SH-SY5Y (cell line): Measurements from ENCODE around the gene PACC1.

Source experiments
- GATA2 ChIP-seq: IDR thresholded peaks from 2 replicates; pipeline ENCODE4 v1.6.1; 2011; ENCODE audit warnings: mild to moderate bottlenecking, low read depth, low read length
- GATA3 ChIP-seq: IDR thresholded peaks from 2 replicates; pipeline ENCODE4 v1.6.1; 2011; ENCODE audit warnings: low read depth, mild to moderate bottlenecking, low read length, moderate library complexity

The PACC1 gene

GRCh38 chr1:212414328-212415106 is at the start of gene PACC1:
Gene PACC1, minus strand, starts transcription at chr1:212414886. Its CDS starts 129 bp downstream, at chr1:212414757.
- TF ChIP-seq GATA2 (no peak), GATA3 (no peak)

DNA sequence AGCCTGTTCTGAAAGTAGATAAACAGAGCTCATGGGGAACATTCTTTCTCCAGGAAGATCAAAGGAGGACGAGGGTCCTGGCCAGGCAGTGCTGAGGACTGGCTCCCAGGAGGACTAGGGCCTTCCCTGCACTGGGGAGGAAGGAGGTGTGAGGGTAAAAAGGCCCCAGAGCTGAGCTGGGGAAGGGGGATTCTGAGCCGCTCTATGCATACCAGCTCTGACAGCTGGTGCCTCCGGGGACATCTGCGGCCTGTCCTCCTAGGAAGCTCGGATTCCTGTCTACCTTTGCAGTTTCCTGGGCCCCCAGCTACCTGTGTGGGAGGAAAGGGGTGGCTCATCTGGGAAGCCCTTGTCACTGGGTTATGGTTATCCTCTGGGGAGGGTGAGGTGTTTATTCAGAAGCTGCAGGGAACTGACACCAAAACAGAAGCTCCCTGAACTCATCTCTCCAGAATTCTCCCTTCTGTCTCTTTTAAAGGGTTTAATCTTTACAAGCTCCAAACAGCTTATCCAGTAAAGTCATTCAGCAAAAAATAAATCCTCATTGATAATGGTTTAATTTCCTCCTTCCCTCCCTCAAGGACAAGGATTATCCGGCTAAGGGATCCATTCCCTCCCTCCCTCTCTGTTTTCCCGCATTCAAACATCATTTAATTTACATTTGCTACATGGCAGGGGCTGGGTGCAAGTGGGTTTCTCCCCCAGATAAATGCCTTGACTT is 49.0 kb upstream of the PACC1 start:
- TF ChIP-seq GATA2 (no peak), GATA3 (no peak)

DNA sequence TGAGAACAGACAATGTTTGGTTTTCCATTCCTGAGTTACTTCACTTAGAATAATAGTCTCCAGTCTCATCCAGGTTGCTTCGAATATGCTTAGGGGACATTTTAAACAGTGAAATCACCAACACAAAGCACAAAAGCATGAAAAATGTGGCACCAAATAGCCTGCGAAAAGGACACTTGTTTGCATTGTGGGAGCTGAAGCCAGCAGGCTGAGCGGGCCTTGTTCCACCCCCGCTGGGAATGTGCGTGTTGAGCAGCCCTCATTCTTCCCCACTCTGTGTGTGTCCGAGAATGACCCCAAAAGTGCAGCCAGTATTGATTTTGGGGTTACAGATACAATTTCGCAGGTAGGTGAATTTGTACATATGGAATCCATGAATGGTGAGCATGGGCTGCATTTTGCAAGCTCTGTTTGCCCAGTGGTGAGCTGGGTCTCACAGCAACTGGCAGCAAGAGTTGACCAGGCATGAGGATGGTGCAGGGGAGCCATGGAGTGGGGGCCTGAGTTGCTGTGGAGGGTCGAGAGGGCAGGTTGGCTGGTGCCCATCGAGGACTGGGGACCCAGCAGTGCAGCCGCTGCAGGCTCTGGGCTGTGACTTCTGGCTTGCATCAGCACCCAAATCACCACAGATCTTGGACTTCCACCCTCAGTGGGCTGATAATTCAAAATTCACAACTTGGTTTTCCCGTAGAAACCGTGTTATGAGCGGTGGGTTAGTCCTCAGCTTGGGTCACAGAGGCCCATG is 47.4 kb upstream of the PACC1 start:
- TF ChIP-seq GATA3 (no peak), GATA2 (no peak)

GRCh38 chr1:212460376-212460775 is 45.7 kb upstream of the PACC1 start:
- TF ChIP-seq GATA3 = no peak
- no peak for TF ChIP-seq GATA2

- no peak for TF ChIP-seq GATA3
- TF ChIP-seq GATA2 = no peak
Observed at GRCh38 chr1:212459656-212460055, 45.0 kb upstream of the PACC1 start.

DNA sequence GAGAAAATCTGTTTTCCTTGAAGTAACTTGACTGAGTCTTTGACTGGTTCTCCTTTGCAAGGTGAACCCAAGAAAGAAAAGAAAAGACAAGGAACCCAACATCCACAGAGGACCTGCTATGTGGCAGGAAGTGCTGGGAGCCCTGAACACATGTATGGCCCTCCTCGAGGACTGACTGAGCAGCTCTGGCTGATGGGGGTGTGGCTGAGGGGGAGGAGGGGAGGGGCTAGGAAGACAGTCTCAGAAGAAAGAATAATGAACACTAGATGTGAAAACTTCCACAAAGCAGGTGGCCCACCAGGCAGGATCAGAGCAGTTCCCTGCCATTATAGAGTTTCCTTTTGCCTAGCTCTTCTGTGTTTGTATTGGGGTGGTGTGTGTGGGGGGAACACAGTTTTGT is 44.1 kb upstream of the PACC1 start:
- no peak for TF ChIP-seq GATA2
- TF ChIP-seq GATA3 = no peak

DNA sequence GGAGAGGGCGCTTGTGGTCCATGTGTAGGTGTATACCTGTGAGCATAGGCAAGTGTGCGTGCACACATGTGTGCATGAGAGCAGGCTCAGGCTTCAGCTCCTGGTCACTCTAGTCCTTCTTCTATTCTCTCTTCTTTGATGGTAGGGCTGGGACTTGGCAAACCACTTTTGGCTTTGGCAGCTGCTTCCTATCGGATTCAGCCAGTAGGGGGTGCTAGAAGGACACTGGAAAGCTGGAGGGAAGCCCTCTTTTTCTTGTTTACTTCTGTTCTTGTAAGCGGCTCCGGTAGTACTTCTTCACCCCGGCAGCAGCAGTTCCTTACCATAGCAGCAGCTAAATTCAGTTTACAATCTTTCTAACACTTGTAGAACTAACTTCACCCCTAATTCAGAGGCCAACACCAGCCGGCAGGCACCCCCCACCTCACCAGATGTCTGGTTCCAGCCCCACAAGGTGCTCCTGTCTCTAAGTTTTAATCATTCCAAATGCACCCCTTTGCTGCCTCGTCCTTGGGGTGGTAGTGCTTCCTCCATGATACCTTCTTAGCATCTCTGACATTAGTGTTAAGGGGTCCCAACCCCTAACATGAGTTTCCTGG is 43.2 kb upstream of the PACC1 start:
- TF ChIP-seq GATA2 (no peak), GATA3 (no peak)

DNA sequence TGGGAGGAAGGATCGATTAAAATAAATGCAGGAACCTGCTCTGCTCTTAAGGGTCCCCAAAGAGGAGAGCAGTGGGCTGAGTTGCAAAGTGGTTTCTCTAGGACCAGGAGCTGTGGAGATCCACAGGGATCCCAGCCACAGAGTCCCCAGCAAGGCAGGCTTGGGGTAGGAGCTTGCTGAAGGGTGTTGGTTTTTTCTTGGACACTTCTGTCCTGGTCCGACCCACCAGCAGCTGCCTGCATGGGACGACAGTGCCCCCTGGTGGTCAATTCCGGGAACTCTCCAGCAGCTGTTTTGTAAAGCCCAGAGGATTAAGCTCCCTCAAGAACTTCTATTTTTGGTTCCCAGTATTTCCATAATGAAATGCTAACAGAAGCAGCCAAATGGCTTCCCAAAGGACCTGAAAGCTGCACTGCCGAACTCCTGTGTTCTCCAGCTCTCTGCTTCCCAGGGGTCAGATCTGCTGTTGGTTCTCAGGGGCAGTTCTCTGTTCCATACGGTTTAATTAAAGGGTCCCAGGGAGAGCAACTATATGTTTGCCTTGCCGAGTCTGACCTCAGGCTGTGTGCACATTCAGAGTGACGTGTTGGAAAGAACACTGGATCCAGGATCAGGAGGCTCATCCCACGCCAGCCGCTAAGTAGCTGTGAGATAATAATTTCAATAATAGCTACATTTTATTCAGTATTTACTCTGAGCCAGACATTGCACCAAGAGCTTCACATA is 41.3 kb upstream of the PACC1 start:
- no peak for TF ChIP-seq GATA3
- no peak for TF ChIP-seq GATA2

DNA sequence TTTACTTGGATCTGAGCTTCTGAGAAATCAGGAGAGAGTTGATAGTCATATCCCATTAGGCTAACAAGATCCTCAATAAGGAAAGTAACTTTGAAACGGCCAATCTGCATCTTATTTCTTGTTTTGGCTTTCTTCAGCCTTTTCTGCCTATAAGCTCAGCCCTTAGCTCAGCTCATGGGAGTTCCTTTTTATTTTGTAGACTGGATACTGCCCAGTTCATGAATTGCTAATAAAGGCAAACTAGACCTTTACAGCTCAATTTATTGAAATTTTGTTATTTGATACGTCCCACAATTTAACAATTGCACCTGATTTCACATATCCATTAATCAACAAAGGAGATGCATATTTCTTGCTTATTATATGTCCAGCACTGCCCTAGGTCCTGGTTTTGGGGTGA is 40.7 kb upstream of the PACC1 start:
- TF ChIP-seq GATA2 (no peak), GATA3 (no peak)

GRCh38 chr1:212454741-212455140 is 40.1 kb upstream of the PACC1 start:
- TF ChIP-seq GATA3 (no peak), GATA2 (no peak)

GRCh38 chr1:212453156-212453857 is 38.6 kb upstream of the PACC1 start:
- TF ChIP-seq GATA2 = no peak
- TF ChIP-seq GATA3 = no peak

DNA sequence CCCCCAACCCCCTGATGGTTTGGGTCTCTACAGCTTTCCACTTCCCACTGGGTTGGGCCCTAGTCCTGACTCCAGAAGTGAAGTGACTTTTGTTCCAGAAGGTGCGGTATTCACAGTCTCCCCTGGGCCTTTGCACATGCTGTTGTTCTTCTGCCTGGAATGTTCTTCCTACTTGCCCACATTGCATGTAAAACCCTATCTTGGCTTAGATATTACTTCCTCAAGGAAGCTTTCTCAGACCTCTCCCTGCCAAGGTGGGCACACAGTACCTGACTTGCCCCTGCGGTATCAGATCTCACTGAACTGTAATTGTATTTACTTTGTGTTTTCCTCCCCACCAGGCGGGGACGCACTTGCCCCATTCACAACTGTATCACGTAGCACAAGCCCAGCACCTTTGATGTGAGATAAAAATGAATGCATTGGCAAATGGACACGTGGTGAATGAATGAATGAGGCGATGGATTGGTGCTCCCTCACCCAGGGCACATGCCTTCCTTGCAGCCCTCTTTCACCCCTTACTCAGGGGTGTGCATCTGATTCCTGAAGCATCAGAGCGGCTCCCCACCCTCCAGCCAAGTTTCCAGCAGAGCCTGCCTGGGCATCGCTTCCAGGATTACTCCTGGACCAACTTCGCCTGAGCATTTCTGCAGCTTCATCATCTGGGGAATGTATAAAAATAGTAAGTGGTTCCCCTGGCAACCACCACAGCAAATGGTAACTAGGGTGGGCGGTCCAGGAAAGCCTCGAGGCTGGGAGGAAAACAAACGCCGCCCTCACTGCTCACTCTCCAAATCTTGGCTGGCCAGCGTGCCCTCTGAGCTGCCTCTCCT is 37.9 kb upstream of the PACC1 start:
- TF ChIP-seq GATA3 = no peak
- TF ChIP-seq GATA2 = no peak

DNA sequence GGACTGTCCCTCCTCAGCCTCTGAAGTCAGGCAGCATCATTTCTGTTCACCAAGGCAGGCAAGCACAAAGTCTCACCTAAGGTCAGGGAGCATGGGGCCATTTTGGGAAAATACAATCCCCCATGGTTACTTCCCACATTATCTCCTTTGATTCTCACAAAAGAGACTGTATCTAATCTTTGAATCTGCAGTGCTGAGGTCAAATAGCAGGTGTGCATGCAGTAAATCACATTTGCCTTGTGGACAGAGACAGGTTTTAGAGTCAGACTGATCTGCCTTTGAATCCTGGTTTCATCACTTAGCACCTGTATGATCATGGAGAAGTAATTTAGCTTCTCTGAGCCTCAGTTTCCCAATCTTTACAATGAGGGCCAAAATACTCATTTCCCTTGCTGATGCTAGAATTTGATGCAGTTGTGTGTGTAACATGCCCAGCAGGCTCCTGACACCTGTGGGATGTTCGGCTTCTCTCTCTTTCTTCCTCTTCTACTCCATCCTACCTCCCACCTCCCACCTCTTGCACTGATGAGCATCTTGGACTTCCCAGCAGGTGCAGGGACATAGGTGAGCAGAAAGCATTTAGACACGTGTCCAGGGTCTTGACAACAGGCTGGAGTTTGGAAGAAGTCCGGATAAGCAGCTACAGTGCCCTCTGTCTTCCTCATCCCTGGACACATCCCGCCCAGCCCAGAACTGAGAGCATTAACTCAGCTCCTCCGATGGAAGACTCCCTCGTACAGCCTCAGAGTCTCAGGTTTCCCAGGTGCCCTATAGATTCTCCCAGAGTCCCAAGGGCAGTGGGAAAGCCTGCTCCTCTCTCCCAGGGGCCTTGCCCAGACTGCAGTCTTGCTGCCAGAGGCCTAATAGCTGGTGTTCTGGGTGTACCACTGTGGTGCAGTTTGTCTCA is 37.0 kb upstream of the PACC1 start:
- TF ChIP-seq GATA3 = no peak
- TF ChIP-seq GATA2 = no peak; the same call in 1 of the 2 replicates
